ENCODE measurements around the gene MEG3.

The MEG3 gene

GRCh38 chr14:100832311-100832960 is 6.5 kb downstream of the MEG3 start:
- Histone ChIP-seq H4K8ac (ENCODE audit: low read depth, low read length) (no peak overlapping the region), H3K23ac (ENCODE audit: low read length) (no peak overlapping the region), H3K79me2 (ENCODE audit: control insufficient read depth, insufficient read depth, low read length) (no peaks in the 10 kb centered on the region), H3K4ac (ENCODE audit: low read depth, low read length) (no peak overlapping the region), H3K36me3 (ENCODE audit: control insufficient read depth, insufficient read depth, low read length) (no peaks in the 10 kb centered on the region), H2BK120ac (ENCODE audit: low read depth, low read length) (no peak overlapping the region), H2BK5ac (ENCODE audit: low read length) (no peak overlapping the region), H3K4me2 (ENCODE audit: low read length) (no peak overlapping the region), H3K27ac (ENCODE audit: low read depth, low read length) (peak overlapping the region; percentile 7), H2AK5ac (ENCODE audit: low read length) (no peak overlapping the region), H3K4me1 (ENCODE audit: control insufficient read depth, low read depth, low read length) (peaks cover 15% of the 10 kb centered on the region), H2BK15ac (replicated peaks; ENCODE audit: low read depth) (no peak overlapping the region), H3K4me3 (ENCODE audit: low read length) (no peak overlapping the region), H3K27me3 (ENCODE audit: insufficient read depth, low read length, poor library complexity) (no peaks in the 10 kb centered on the region), H3K79me1 (ENCODE audit: low read length) (no peaks in the 10 kb centered on the region), H3K18ac (ENCODE audit: low read length) (no peak overlapping the region), H3K9ac (ENCODE audit: low read length) (no peak overlapping the region), H3K56ac (ENCODE audit: low read length) (peak overlapping the region; percentile 45), H4K5ac (ENCODE audit: low read length) (no peak overlapping the region)
- peak; percentile 49 for DNase-seq
- no CpG with 5 or more reads among the region's 21 CpGs for WGBS (ENCODE audit: extremely low coverage, insufficient coverage, low lambda C conversion rate)

GRCh38 chr14:100834082-100834793 is 8.3 kb downstream of the MEG3 start:
- no peak overlapping the region for H3K27ac ChIP-seq (ENCODE audit: low read depth, low read length)
- no peak overlapping the region for H3K4me2 ChIP-seq (ENCODE audit: low read length)
- no peak overlapping the region for H2AK5ac ChIP-seq (ENCODE audit: low read length)
- H3K79me1 ChIP-seq (ENCODE audit: low read length), result no peaks in the 10 kb centered on the region
- no peak overlapping the region for H4K5ac ChIP-seq (ENCODE audit: low read length)
- H3K56ac ChIP-seq (ENCODE audit: low read length), result no peak overlapping the region
- no peak overlapping the region for H3K4me3 ChIP-seq (ENCODE audit: low read length)
- H2BK120ac ChIP-seq (ENCODE audit: low read depth, low read length), result no peak overlapping the region
- H3K9ac ChIP-seq (ENCODE audit: low read length), result no peak overlapping the region
- DNase-seq, result no peak
- no peak overlapping the region for H3K23ac ChIP-seq (ENCODE audit: low read length)
- no peak overlapping the region for H2BK5ac ChIP-seq (ENCODE audit: low read length)
- no peaks in the 10 kb centered on the region for H3K36me3 ChIP-seq (ENCODE audit: control insufficient read depth, insufficient read depth, low read length)
- H3K4me1 ChIP-seq (ENCODE audit: control insufficient read depth, low read depth, low read length), result peaks cover 15% of the 10 kb centered on the region
- no peaks in the 10 kb centered on the region for H3K79me2 ChIP-seq (ENCODE audit: control insufficient read depth, insufficient read depth, low read length)
- H4K8ac ChIP-seq (ENCODE audit: low read depth, low read length), result no peak overlapping the region
- H2BK15ac ChIP-seq (replicated peaks; ENCODE audit: low read depth), result no peak overlapping the region
- H3K4ac ChIP-seq (ENCODE audit: low read depth, low read length), result no peak overlapping the region
- WGBS (ENCODE audit: extremely low coverage, insufficient coverage, low lambda C conversion rate), result no CpG with 5 or more reads among the region's 15 CpGs
- no peaks in the 10 kb centered on the region for H3K27me3 ChIP-seq (ENCODE audit: insufficient read depth, low read length, poor library complexity)
- H3K18ac ChIP-seq (ENCODE audit: low read length), result no peak overlapping the region

- H3K4me2 ChIP-seq (ENCODE audit: low read length), result no peak overlapping the region
- H3K79me1 ChIP-seq (ENCODE audit: low read length), result no peaks in the 10 kb centered on the region
- H2BK120ac ChIP-seq (ENCODE audit: low read depth, low read length), result no peak overlapping the region
- no peak overlapping the region for H4K5ac ChIP-seq (ENCODE audit: low read length)
- H3K56ac ChIP-seq (ENCODE audit: low read length), result no peak overlapping the region
- H2BK5ac ChIP-seq (ENCODE audit: low read length), result no peak overlapping the region
- no peaks in the 10 kb centered on the region for H3K79me2 ChIP-seq (ENCODE audit: control insufficient read depth, insufficient read depth, low read length)
- H3K4me1 ChIP-seq (ENCODE audit: control insufficient read depth, low read depth, low read length), result peaks cover 15% of the 10 kb centered on the region
- H2BK15ac ChIP-seq (replicated peaks; ENCODE audit: low read depth), result no peak overlapping the region
- WGBS (ENCODE audit: extremely low coverage, insufficient coverage, low lambda C conversion rate), result no CpG with 5 or more reads among the region's 29 CpGs
- no peaks in the 10 kb centered on the region for H3K36me3 ChIP-seq (ENCODE audit: control insufficient read depth, insufficient read depth, low read length)
- H3K27me3 ChIP-seq (ENCODE audit: insufficient read depth, low read length, poor library complexity), result no peaks in the 10 kb centered on the region
- H3K23ac ChIP-seq (ENCODE audit: low read length), result no peak overlapping the region
- H3K9ac ChIP-seq (ENCODE audit: low read length), result no peak overlapping the region
- no peak overlapping the region for H3K27ac ChIP-seq (ENCODE audit: low read depth, low read length)
- H3K18ac ChIP-seq (ENCODE audit: low read length), result no peak overlapping the region
- no peak overlapping the region for H3K4ac ChIP-seq (ENCODE audit: low read depth, low read length)
- H4K8ac ChIP-seq (ENCODE audit: low read depth, low read length), result no peak overlapping the region
- no peak for DNase-seq
- no peak overlapping the region for H3K4me3 ChIP-seq (ENCODE audit: low read length)
- no peak overlapping the region for H2AK5ac ChIP-seq (ENCODE audit: low read length)
These were observed 9.1 kb downstream of the MEG3 start for GRCh38 chr14:100834794-100835547.

- Histone ChIP-seq H4K8ac (ENCODE audit: low read depth, low read length) (no peak overlapping the region), H3K9ac (ENCODE audit: low read length) (no peak overlapping the region), H3K4me2 (ENCODE audit: low read length) (no peak overlapping the region), H3K56ac (ENCODE audit: low read length) (no peak overlapping the region), H3K79me1 (ENCODE audit: low read length) (no peaks in the 10 kb centered on the region), H3K4me1 (ENCODE audit: control insufficient read depth, low read depth, low read length) (peaks cover 9% of the 10 kb centered on the region), H3K36me3 (ENCODE audit: control insufficient read depth, insufficient read depth, low read length) (no peaks in the 10 kb centered on the region), H3K4me3 (ENCODE audit: low read length) (no peak overlapping the region), H2BK5ac (ENCODE audit: low read length) (no peak overlapping the region), H3K18ac (ENCODE audit: low read length) (no peak overlapping the region), H2BK120ac (ENCODE audit: low read depth, low read length) (no peak overlapping the region), H3K4ac (ENCODE audit: low read depth, low read length) (no peak overlapping the region), H3K27me3 (ENCODE audit: insufficient read depth, low read length, poor library complexity) (no peaks in the 10 kb centered on the region), H4K5ac (ENCODE audit: low read length) (no peak overlapping the region), H2AK5ac (ENCODE audit: low read length) (no peak overlapping the region), H3K23ac (ENCODE audit: low read length) (no peak overlapping the region), H3K79me2 (ENCODE audit: control insufficient read depth, insufficient read depth, low read length) (no peaks in the 10 kb centered on the region), H2BK15ac (replicated peaks; ENCODE audit: low read depth) (no peak overlapping the region), H3K27ac (ENCODE audit: low read depth, low read length) (no peak overlapping the region)
- WGBS (ENCODE audit: extremely low coverage, insufficient coverage, low lambda C conversion rate), result no CpG with 5 or more reads among the region's 24 CpGs
- DNase-seq, result no peak
These were observed 9.8 kb downstream of the MEG3 start for GRCh38 chr14:100835548-100836310.

- Histone ChIP-seq H2BK15ac (replicated peaks; ENCODE audit: low read depth) (no peak overlapping the region), H3K9ac (ENCODE audit: low read length) (no peak overlapping the region), H4K8ac (ENCODE audit: low read depth, low read length) (no peak overlapping the region), H3K4me3 (ENCODE audit: low read length) (no peak overlapping the region), H3K4me2 (ENCODE audit: low read length) (no peak overlapping the region), H2BK5ac (ENCODE audit: low read length) (no peak overlapping the region), H3K56ac (ENCODE audit: low read length) (no peak overlapping the region), H3K27me3 (ENCODE audit: insufficient read depth, low read length, poor library complexity) (no peaks in the 10 kb centered on the region), H4K5ac (ENCODE audit: low read length) (no peak overlapping the region), H3K36me3 (ENCODE audit: control insufficient read depth, insufficient read depth, low read length) (no peaks in the 10 kb centered on the region), H2BK120ac (ENCODE audit: low read depth, low read length) (no peak overlapping the region), H3K4me1 (ENCODE audit: control insufficient read depth, low read depth, low read length) (peaks cover 5% of the 10 kb centered on the region), H3K18ac (ENCODE audit: low read length) (no peak overlapping the region), H3K79me2 (ENCODE audit: control insufficient read depth, insufficient read depth, low read length) (no peaks in the 10 kb centered on the region), H3K4ac (ENCODE audit: low read depth, low read length) (no peak overlapping the region), H3K27ac (ENCODE audit: low read depth, low read length) (no peak overlapping the region), H3K23ac (ENCODE audit: low read length) (no peak overlapping the region), H2AK5ac (ENCODE audit: low read length) (no peak overlapping the region), H3K79me1 (ENCODE audit: low read length) (no peaks in the 10 kb centered on the region)
- no CpG with 5 or more reads among the region's 12 CpGs for WGBS (ENCODE audit: extremely low coverage, insufficient coverage, low lambda C conversion rate)
- DNase-seq, result no peak
These were observed 10.4 kb downstream of the MEG3 start for GRCh38 chr14:100836311-100836805.

Data from mesendoderm (in vitro differentiated cells).